ENCODE data around the gene IL22RA1. TPM values are rescaled to one million over a fixed set of nuclear protein-coding genes. Genes with fewer than 3 reads are reported as not detected.

The IL22RA1 gene
- polyA plus RNA-seq, 2 of the 4 experiments (the other 2 are of a cell fraction), result 1.5 to 1.7 TPM

DNA sequence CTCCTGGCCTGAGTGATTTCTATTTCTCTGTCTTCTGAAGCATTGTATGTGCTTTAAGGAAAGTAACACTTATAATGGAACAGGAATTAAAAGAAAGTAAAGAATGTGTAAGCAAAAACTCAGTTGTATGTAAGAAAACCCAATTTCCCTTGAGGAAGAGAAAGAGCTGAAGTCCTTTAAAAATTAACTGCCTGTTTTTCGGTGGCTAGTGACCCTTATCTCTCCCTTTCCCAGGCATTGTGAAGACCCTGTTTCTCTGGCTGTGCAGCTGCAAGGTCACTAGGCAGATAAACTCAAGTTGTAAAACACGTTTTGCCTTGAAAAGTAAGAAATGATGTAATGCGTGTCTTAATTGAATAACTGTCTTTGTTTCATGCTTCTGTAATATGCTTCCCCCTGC, 39.5 kb downstream of the IL22RA1 start:
- DNase-seq (ENCODE audit: low read depth in 1 of 2, low spot score in 1 of 2), result no peak
- POLR2A ChIA-PET, result no interaction called here
- no peak for TF ChIP-seq ZNF302 (CRISPR knock-in tag; IDR thresholded peaks at IDR 0.05)
- no peak for TF ChIP-seq NFE2L2 (conservative IDR thresholded peaks at IDR 0.05; ENCODE audit: low read length)
- TF ChIP-seq KDM1A (IDR thresholded peaks at IDR 0.05; ENCODE audit: low read depth), result no peak
- no peak for TF ChIP-seq RAD21 (conservative IDR thresholded peaks at IDR 0.05 in 1 of 2, IDR thresholded peaks at IDR 0.05 in 1 of 2)
- TF ChIP-seq RARB (CRISPR knock-in tag; IDR thresholded peaks at IDR 0.05), result no peak
- no peak overlapping the region for H3K27ac ChIP-seq
- CTCF ChIA-PET, result interaction anchor here (0.5 to 1.8 kb wide), 5 partner anchors 9 to 288 kb away, joined by 3 to 10 read pairs (median 4); partner anchors contain the start of gene MYOM3
- peaks cover 24% of the 10 kb centered on the region for H3K4me1 ChIP-seq
- H3K4me3 ChIP-seq, result no peak overlapping the region
- ATAC-seq, result no peak
- no peaks in the 10 kb centered on the region for H3K9me3 ChIP-seq
- FAIRE-seq, result no peak
- WGBS (ENCODE audit: missing lambda C conversion rate), result 61% methylated on average over 3 of the region's 3 CpGs
- no peak overlapping the region for H3K4me2 ChIP-seq

GRCh38 chr1:24102961-24103360, 40.0 kb downstream of the IL22RA1 start:
- Histone ChIP-seq H3K4me3 (no peak overlapping the region), H3K9me3 (no peaks in the 10 kb centered on the region), H3K27ac (no peak overlapping the region), H3K4me1 (peaks cover 20% of the 10 kb centered on the region), H3K4me2 (no peak overlapping the region)
- ATAC-seq (0 out of 6 replicates have a peak, but pooled peaks of 1 of the 2 experiments have one; percentile 8), DNase-seq (ENCODE audit: low read depth in 1 of 2, low spot score in 1 of 2) (peak in 1 of 2 experiments; percentile 23), FAIRE-seq (no peak)
- no peak for TF ChIP-seq EHMT2 (IDR thresholded peaks at IDR 0.05; ENCODE audit: low read depth)
- TF ChIP-seq CHD2 (IDR thresholded peaks at IDR 0.05; ENCODE audit: low read length, partially characterized antibody), result no peak
- TF ChIP-seq, protein P1, sequence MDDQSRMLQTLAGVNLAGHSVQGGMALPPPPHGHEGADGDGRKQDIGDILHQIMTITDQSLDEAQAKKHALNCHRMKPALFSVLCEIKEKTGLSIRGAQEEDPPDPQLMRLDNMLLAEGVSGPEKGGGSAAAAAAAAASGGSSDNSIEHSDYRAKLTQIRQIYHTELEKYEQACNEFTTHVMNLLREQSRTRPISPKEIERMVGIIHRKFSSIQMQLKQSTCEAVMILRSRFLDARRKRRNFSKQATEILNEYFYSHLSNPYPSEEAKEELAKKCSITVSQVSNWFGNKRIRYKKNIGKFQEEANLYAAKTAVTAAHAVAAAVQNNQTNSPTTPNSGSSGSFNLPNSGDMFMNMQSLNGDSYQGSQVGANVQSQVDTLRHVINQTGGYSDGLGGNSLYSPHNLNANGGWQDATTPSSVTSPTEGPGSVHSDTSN (IDR thresholded peaks at IDR 0.05), result no peak
- TF ChIP-seq POLR2A (IDR thresholded peaks at IDR 0.05; ENCODE audit: low read length), result no peak
- no peak for TF ChIP-seq NPAS2 (CRISPR knock-in tag; IDR thresholded peaks at IDR 0.05; ENCODE audit: borderline replicate concordance)
- TF ChIP-seq ATOH8 (CRISPR knock-in tag; IDR thresholded peaks at IDR 0.05; ENCODE audit: low read depth), result no peak
- TF ChIP-seq EP300 (IDR thresholded peaks at IDR 0.05), result no peak
- no peak for TF ChIP-seq ESRRA (IDR thresholded peaks at IDR 0.05; ENCODE audit: borderline replicate concordance, low read length)
- TF ChIP-seq USF2 (IDR thresholded peaks at IDR 0.05), result no peak
- TF ChIP-seq HOXB5 (CRISPR knock-in tag; IDR thresholded peaks at IDR 0.05), result no peak
- ChIA-PET POLR2A (no interaction called here), CTCF (interaction anchor here (0.5 to 2.6 kb wide), 7 partner anchors 9 to 535 kb away, joined by 3 to 10 read pairs (median 4); partner anchors contain the start of gene MYOM3)
- no CpG with 5 or more reads among the region's 8 CpGs for WGBS (ENCODE audit: missing lambda C conversion rate)

DNA sequence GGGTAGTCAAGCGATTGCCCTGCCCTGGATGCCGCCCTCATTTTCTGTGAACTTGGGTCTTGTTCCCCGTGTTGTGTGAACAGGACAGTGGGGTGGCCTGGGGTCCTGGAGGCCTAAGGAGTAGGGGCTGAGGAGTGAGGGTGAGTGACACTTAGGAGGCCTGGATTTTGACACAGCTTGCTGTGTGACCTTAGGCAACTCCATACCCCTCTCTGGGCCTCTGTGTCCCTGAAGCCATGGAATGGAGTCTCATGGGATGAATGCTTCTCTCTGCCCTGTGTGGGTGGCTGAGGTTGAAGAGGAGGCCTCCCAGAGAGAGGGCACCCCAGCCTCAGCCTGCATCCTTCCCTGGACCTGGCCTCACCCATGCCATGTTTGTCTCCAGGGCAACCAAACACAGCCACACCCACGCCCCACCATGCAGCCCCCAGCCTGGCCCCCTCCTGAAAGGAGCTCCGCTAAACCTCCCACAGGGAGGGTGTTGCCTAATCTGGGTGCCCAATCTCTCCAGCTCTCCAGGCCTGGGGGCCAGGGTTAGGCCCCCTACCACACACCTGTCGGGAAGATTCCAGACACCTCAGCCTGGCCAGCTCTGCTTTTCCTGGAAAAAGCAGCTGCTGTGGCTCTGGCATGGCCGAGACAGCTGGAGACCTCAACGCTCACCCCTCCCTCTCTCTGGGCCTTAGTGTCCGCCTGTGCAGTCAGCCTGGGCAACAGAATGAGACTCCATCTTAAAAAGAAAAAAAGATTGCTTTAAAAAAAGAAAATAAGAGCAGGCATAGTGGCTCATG, 40.9 kb downstream of the IL22RA1 start:
- DNase-seq (ENCODE audit: low read depth in 1 of 2, low spot score in 1 of 2) (no peak), FAIRE-seq (no peak), ATAC-seq (peak; percentile 32 to 35; a peak in 2 of 6 replicates)
- Histone ChIP-seq H3K4me1 (peaks cover 12% of the 10 kb centered on the region; the same call in 1 of the 3 replicates), H3K4me3 (no peak overlapping the region), H3K9me3 (no peaks in the 10 kb centered on the region), H3K27ac (no peak overlapping the region), H3K4me2 (no peak overlapping the region)
- ChIA-PET CTCF (interaction anchor here (1.6 to 2.6 kb wide), 3 partner anchors 12 to 289 kb away, joined by 5 to 10 read pairs (median 9); no protein-coding TSS in a partner anchor), POLR2A (no interaction called here)
- TF ChIP-seq CEBPB (IDR thresholded peaks at IDR 0.05) (no peak), ZFP36 (IDR thresholded peaks at IDR 0.05; ENCODE audit: borderline replicate concordance, partially characterized antibody) (peak; percentile 29)
- 95% methylated on average over 6 of the region's 9 CpGs for WGBS (ENCODE audit: missing lambda C conversion rate)

Measured in A549 (cell line).